ENCODE data around the gene LHX1.

LHX1 gene

DNA sequence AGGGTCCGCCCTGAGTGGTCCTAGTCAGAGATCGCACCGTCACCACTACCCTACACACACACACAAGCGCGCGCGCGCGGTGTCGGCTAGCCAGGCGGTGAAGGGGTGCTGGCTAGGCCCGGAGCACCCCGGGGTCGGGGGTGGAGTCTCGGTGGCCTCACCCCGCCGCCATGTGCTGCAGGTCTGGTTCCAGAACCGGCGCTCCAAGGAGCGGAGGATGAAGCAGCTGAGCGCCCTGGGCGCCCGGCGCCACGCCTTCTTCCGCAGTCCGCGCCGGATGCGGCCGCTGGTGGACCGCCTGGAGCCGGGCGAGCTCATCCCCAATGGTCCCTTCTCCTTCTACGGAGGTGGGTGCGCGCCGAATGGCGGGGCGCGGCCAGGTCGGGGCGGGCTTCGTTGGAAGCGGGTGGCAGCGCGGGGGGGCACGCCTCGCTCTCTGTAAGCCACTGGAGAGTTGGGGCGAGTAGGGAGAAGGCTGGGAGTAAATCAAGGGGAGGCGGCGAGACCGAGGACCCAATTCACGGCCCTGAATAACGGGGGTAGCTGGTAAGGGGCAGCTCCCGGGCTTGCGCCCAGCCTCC lies 4.8 kb downstream of the LHX1 start:
- Histone ChIP-seq H3K27ac (ENCODE audit: low read length) (no peak overlapping the region), H3K9me3 (ENCODE audit: insufficient read depth, low read depth, low read length) (peaks cover 4% of the 10 kb centered on the region; the same call in 1 of the 2 replicates), H3K27me3 (ENCODE audit: insufficient read depth, low read length) (peaks cover 100% of the 10 kb centered on the region), H3K4me3 (ENCODE audit: low read length) (peak overlapping the region; percentile 38; the same call in 1 of the 2 replicates), H3K4me1 (ENCODE audit: insufficient read depth, low read length) (peaks cover 18% of the 10 kb centered on the region), H3K9ac (ENCODE audit: low read depth, low read length) (no peak overlapping the region), H3K36me3 (ENCODE audit: insufficient read depth, low read depth, low read length) (no peaks in the 10 kb centered on the region)

DNA sequence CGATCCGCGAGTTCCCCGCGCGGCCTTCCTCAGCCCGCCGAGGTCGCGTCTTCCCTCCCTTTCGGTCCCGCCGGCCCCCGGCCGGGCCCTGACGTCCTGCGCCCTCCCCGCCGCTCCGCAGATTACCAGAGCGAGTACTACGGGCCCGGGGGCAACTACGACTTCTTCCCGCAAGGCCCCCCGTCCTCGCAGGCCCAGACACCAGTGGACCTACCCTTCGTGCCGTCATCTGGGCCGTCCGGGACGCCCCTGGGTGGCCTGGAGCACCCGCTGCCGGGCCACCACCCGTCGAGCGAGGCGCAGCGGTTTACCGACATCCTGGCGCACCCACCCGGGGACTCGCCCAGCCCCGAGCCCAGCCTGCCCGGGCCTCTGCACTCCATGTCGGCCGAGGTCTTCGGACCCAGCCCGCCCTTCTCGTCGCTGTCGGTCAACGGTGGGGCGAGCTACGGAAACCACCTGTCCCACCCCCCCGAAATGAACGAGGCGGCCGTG lies 5.4 kb downstream of the LHX1 start:
- H3K27me3 ChIP-seq (ENCODE audit: insufficient read depth, low read length), result peaks cover 100% of the 10 kb centered on the region
- H3K27ac ChIP-seq (ENCODE audit: low read length), result no peak overlapping the region
- H3K9ac ChIP-seq (ENCODE audit: low read depth, low read length), result no peak overlapping the region
- H3K4me3 ChIP-seq (ENCODE audit: low read length), result peak overlapping the region; percentile 38; the same call in 1 of the 2 replicates
- H3K9me3 ChIP-seq (ENCODE audit: insufficient read depth, low read depth, low read length), result peaks cover 4% of the 10 kb centered on the region; the same call in 1 of the 2 replicates
- no peaks in the 10 kb centered on the region for H3K36me3 ChIP-seq (ENCODE audit: insufficient read depth, low read depth, low read length)
- peaks cover 18% of the 10 kb centered on the region for H3K4me1 ChIP-seq (ENCODE audit: insufficient read depth, low read length)

DNA sequence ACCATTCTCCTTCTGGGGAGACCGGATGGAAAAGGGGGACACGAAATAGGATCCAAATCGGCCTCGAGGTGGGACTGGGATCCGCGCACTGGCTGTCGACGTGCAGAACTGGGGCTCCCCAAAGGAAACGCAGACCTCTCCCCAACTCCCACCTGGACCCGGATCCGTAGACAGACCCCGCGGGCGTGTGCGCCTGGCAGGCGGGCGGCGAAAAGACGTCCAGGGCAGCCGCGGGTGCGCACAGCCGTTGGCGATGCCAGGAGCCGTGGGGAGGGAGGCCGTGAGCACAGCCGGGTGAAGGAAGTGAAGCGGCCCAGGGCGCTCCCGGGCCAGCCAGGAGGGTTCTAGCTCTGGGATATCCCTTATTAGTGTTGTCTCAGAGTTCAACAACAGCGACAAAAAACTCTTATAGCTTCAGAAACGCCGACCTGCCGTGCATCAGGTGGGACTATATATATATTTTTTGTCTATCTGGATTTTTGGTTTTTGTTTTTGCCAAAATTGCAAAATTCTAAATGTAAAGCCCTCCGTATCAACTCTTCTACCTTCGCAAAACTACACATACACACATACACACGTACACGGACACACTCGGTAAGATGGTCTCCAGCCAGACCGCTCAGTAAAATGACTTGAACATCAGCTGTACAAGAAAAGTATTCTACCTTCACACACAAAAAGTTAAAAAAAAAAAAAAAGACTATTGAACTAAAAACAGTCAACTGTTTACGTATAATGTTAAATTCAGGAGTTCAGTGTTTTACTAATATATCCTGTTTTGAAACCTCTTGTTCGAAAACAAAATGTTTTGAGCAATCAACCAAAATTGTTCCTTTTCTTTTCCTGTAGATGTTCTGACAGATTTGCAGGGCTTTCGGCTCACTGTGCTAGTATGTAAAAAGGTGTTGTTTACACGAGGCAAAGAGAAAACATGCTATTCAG lies 6.2 kb downstream of the LHX1 start:
- Histone ChIP-seq H3K4me3 (ENCODE audit: low read length) (peak overlapping the region; percentile 20; the same call in 1 of the 2 replicates), H3K36me3 (ENCODE audit: insufficient read depth, low read depth, low read length) (no peaks in the 10 kb centered on the region), H3K27ac (ENCODE audit: low read length) (no peak overlapping the region), H3K4me1 (ENCODE audit: insufficient read depth, low read length) (peaks cover 17% of the 10 kb centered on the region), H3K9ac (ENCODE audit: low read depth, low read length) (no peak overlapping the region), H3K9me3 (ENCODE audit: insufficient read depth, low read depth, low read length) (peaks cover 4% of the 10 kb centered on the region; the same call in 1 of the 2 replicates), H3K27me3 (ENCODE audit: insufficient read depth, low read length) (peaks cover 100% of the 10 kb centered on the region)

DNA sequence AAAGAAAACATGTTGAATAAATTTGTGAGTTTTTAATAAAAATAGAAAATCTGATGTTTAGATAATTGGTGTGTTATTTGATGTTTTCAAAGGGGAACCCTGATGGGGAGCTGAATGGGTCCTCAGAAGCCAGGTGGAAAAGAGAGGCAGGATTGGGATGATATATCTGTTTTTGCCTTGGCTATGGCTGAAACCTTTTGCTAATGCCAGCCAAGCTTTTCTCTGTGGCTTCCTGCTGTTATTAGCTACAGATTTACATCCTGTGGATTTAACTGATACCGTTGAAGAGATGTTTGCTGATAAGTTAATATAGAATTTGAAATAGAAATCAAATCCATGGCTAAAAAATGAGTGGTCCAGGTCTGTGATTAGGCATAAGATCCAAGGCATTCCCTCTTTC lies 7.3 kb downstream of the LHX1 start:
- no peaks in the 10 kb centered on the region for H3K36me3 ChIP-seq (ENCODE audit: insufficient read depth, low read depth, low read length)
- no peak overlapping the region for H3K9ac ChIP-seq (ENCODE audit: low read depth, low read length)
- H3K27me3 ChIP-seq (ENCODE audit: insufficient read depth, low read length), result peaks cover 94% of the 10 kb centered on the region
- no peaks in the 10 kb centered on the region; the same call in 1 of the 2 replicates for H3K9me3 ChIP-seq (ENCODE audit: insufficient read depth, low read depth, low read length)
- H3K4me1 ChIP-seq (ENCODE audit: insufficient read depth, low read length), result peaks cover 14% of the 10 kb centered on the region
- H3K4me3 ChIP-seq (ENCODE audit: low read length), result no peak overlapping the region
- no peak overlapping the region for H3K27ac ChIP-seq (ENCODE audit: low read length)

DNA sequence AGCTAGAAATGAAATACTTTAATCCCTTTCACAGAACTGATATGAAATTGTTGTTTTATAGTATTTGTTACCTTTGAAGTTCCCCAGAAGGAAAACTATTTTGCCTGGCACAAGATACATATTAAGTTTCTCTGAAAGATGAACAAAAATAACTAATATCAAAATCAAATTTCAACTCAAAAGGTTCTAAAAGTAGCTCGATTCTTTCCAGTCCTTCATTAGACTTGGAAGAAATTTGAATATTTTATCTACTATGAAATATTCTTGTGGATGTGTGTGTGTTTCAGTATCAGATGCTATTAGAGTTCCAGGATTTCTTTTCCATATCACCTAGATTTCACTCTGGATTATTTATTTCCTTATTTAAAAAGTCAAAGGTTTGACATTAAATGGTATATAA lies 7.9 kb downstream of the LHX1 start:
- Histone ChIP-seq H3K27me3 (ENCODE audit: insufficient read depth, low read length) (peaks cover 94% of the 10 kb centered on the region), H3K4me1 (ENCODE audit: insufficient read depth, low read length) (peaks cover 20% of the 10 kb centered on the region)

DNA sequence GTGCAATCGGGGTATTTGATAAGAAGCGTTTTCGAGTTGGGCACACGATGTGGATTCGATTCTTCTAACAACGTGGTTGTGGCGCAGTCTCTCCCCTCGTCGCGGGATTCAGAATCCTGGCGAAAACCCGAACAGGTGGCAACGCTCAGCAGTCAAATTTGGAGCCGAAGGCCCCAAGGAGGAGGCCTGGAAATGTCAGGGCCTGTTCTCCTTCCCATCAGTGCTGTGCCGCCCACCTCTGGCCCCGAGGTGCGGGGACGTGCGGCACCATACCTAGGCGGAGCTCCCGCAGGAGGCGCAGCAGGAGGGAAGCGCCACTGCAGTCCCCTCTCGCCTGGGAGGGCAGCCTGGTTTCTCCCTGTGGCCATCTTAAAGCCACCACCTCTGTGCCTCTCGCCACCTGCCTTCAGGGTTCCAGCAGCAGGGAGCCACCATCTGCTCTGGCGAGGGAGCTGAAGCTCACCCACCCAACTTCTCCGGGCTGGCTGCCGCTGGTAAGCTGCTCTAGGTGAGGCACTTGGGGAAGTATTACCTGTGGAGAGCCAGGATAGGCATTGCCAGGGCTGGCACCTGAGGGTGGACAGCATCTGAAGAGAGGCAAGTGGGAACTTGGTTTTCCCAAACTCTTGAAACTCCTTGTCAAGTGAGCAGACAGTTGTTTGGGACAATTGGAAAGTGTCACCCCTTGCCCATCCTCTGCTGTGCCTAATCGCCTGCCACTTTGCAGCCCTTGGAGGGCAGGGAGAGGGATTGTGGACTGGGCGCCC lies 8.9 kb downstream of the LHX1 start:
- Histone ChIP-seq H3K27me3 (ENCODE audit: insufficient read depth, low read length) (peaks cover 86% of the 10 kb centered on the region), H3K4me3 (ENCODE audit: low read length) (no peak overlapping the region; the same call in 1 of the 2 replicates)

More for the DNA sequence above, 7.9 kb downstream of the LHX1 start:
- no peak overlapping the region for H3K9ac ChIP-seq (ENCODE audit: low read depth, low read length)
- H3K36me3 ChIP-seq (ENCODE audit: insufficient read depth, low read depth, low read length), result no peaks in the 10 kb centered on the region
- H3K9me3 ChIP-seq (ENCODE audit: insufficient read depth, low read depth, low read length), result no peaks in the 10 kb centered on the region; the same call in 1 of the 2 replicates
- no peak overlapping the region for H3K4me3 ChIP-seq (ENCODE audit: low read length)
- no peak overlapping the region for H3K27ac ChIP-seq (ENCODE audit: low read length)

DNA sequence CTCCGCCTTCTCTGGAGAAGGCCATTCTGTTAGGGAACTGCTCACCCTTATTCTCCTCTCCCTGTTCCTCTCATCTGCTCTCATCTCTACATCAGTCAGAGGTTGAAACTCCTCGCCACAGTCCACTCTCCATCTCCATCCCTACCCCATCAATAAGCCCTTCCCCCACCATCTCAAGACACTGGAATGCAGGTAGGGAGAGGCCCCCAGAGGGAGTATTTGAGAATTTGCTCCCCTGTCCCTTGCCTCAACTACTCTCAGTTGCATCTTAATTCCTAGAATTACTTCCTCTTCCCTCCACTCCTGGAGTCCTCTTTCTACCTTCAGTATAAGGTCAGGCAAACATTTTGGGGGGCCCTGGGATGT lies 9.4 kb downstream of the LHX1 start:
- Histone ChIP-seq H3K27ac (ENCODE audit: low read length) (no peak overlapping the region), H3K4me1 (ENCODE audit: insufficient read depth, low read length) (peaks cover 21% of the 10 kb centered on the region), H3K27me3 (ENCODE audit: insufficient read depth, low read length) (peaks cover 81% of the 10 kb centered on the region), H3K9ac (ENCODE audit: low read depth, low read length) (no peak overlapping the region), H3K36me3 (ENCODE audit: insufficient read depth, low read depth, low read length) (peaks cover 12% of the 10 kb centered on the region), H3K9me3 (ENCODE audit: insufficient read depth, low read depth, low read length) (no peaks in the 10 kb centered on the region; the same call in 1 of the 2 replicates), H3K4me3 (ENCODE audit: low read length) (no peak overlapping the region)

More for the DNA sequence above, 8.9 kb downstream of the LHX1 start:
- Histone ChIP-seq H3K36me3 (ENCODE audit: insufficient read depth, low read depth, low read length) (peaks cover 7% of the 10 kb centered on the region; the same call in 1 of the 2 replicates), H3K4me1 (ENCODE audit: insufficient read depth, low read length) (peaks cover 21% of the 10 kb centered on the region), H3K9me3 (ENCODE audit: insufficient read depth, low read depth, low read length) (no peaks in the 10 kb centered on the region; the same call in 1 of the 2 replicates), H3K27ac (ENCODE audit: low read length) (no peak overlapping the region), H3K9ac (ENCODE audit: low read depth, low read length) (no peak overlapping the region)

DNA sequence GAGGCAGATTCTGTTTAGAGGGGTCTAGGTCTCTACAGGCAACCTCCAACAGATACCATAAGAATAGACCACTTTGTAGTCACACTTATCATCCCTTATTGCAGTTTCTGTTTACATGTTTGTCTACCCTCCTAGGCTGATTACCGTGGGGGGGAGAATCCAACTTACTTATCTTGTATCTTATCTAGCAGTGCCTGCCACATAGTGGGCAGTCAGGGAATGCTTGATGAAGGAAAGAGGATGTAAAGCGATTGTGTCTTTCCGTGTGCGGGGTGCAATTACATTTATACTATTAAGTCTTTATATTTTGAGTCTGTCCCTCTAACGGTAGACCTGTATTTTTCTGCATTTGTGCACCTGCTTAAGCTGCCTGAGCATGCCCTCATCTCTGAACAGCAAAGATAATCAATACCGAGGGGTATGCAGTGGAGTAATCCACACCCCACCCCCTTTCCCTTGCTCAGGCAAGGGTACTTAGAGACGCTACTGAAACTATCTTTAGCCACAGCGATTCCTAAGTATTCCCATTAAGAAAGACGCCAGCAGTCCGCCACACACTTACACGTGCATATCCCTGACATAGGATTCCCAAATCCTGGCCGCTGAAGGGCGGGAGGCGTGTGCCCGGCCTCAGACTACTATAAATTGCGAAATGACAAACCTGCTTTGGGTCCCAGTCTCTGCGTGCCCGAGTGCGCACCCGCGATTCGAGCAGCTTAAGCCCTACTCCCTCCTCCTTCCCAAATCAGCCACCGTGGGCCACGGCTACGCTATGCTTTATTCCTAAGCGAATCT lies 10.8 kb downstream of the LHX1 start:
- Histone ChIP-seq H3K36me3 (ENCODE audit: insufficient read depth, low read depth, low read length) (peaks cover 26% of the 10 kb centered on the region), H3K4me3 (ENCODE audit: low read length) (peak overlapping the region; percentile 80), H3K9me3 (ENCODE audit: insufficient read depth, low read depth, low read length) (no peaks in the 10 kb centered on the region; the same call in 1 of the 2 replicates), H3K27ac (ENCODE audit: low read length) (no peak overlapping the region), H3K27me3 (ENCODE audit: insufficient read depth, low read length) (peaks cover 66% of the 10 kb centered on the region), H3K9ac (ENCODE audit: low read depth, low read length) (peak overlapping the region; percentile 50; the same call in 1 of the 2 replicates), H3K4me1 (ENCODE audit: insufficient read depth, low read length) (peaks cover 21% of the 10 kb centered on the region)

DNA sequence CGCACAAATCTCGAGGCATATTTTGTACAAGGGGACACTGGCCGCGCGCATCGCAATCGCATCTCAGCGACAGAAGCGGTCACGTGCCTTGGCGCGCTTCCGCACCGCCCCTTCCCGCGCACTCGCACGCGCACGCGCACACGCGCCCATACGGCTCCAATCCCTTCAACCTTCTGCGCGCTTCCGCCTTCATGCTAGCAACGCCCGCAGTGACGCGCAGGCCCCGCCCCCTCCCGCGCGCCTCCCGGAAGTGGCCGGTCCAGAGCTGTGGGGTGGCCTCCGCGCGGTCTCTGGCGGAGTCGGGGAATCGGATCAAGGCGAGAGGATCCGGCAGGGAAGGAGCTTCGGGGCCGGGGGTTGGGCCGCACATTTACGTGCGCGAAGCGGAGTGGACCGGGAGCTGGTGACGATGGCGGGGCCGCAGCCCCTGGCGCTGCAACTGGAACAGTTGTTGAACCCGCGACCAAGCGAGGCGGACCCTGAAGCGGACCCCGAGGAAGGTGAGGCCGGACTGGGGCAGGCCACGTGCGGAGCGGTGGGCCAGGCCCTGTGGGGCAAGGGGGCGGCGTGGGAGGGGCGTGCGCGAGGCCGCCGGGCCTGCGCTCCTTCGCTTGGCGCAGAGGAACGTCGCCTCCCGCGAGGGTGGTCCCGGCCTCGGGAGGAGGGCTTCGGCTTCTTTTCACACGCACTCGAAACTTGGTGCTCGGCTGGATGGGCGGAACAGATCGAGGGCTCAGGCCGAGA lies 11.6 kb downstream of the LHX1 start, which contains the start of gene AATF:
TSS of gene AATF (plus strand) at position 238 of the 744 bp plus-strand sequence. CDS start at position 410, 172 bp downstream.
- Histone ChIP-seq H3K4me1 (ENCODE audit: insufficient read depth, low read length) (peaks cover 21% of the 10 kb centered on the region), H3K36me3 (ENCODE audit: insufficient read depth, low read depth, low read length) (peaks cover 34% of the 10 kb centered on the region), H3K27ac (ENCODE audit: low read length) (no peak within 1 kb of the TSS), H3K9ac (ENCODE audit: low read depth, low read length) (peak within 1 kb of the TSS; percentile 73), H3K4me3 (ENCODE audit: low read length) (peak within 1 kb of the TSS; percentile 80), H3K27me3 (ENCODE audit: insufficient read depth, low read length) (peaks cover 59% of the 10 kb centered on the region), H3K9me3 (ENCODE audit: insufficient read depth, low read depth, low read length) (no peaks in the 10 kb centered on the region; the same call in 1 of the 2 replicates)

DNA sequence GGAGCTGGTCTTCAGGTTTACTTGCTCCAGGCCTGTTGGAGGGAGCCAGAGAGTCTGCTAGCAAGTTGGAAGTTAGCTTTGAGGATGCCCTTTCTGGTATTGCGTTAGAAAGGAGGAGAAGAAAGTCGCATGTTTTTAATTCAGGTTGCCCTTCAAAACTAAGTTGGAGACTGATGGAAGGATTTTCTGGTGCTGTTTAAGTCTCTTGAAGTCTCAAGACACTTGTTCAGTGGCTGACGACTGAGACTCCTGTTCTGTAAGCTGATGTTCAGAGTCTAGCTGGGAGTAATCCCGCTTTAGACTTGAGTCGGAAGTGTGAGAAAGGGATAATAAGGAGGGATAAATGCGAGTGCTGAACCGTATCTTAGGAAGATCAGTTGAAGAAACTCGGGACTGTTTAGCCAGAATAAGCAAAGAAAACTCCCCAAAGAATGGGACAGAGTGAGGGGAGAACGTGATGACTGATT lies 12.2 kb downstream of the LHX1 start:
- Histone ChIP-seq H3K27ac (ENCODE audit: low read length) (no peak overlapping the region), H3K27me3 (ENCODE audit: insufficient read depth, low read length) (peaks cover 53% of the 10 kb centered on the region), H3K4me1 (ENCODE audit: insufficient read depth, low read length) (peaks cover 21% of the 10 kb centered on the region)

More for the DNA sequence above, 12.2 kb downstream of the LHX1 start:
- peak overlapping the region; percentile 73 for H3K9ac ChIP-seq (ENCODE audit: low read depth, low read length)
- peak overlapping the region; percentile 80 for H3K4me3 ChIP-seq (ENCODE audit: low read length)
- no peaks in the 10 kb centered on the region; the same call in 1 of the 2 replicates for H3K9me3 ChIP-seq (ENCODE audit: insufficient read depth, low read depth, low read length)
- peaks cover 40% of the 10 kb centered on the region for H3K36me3 ChIP-seq (ENCODE audit: insufficient read depth, low read depth, low read length)

Data from iPS-20b (cell line).